CD14-positive monocyte (primary cell): ENCODE results near the gene ENOPH1. TPM values are rescaled to one million over a fixed set of nuclear protein-coding genes. Genes with fewer than 3 reads are reported as not detected.

Experiments
- DNase-seq, 3 donors: peaks; one replicate each; pipeline ENCODE4 v3.0.0-alpha.2; 2011 to 2022
- H2AFZ ChIP-seq: 2 replicates; pipeline ENCODE4 v1.6.0; 2012; ENCODE audit warnings: mild to moderate bottlenecking, low read depth, low read length, inconsistent platforms; ENCODE audit not compliant: insufficient read depth, poor library complexity, severe bottlenecking
- H3K27ac ChIP-seq, 2 donors: 1 replicate in 1 of 2; 2 replicates in 1 of 2; pipeline ENCODE4 v1.5.1; 2012 to 2013; ENCODE audit warnings: low read length in 2 of 2, control low read depth in 1 of 2, inconsistent platforms in 1 of 2, low read depth in 1 of 2, mild to moderate bottlenecking in 1 of 2
- H3K27me3 ChIP-seq, 2 donors: one replicate each; pipeline versions ENCODE4 v1.6.0 to v1.6.1; 2011 to 2013; ENCODE audit warnings: low read length in 2 of 2; ENCODE audit not compliant: control insufficient read depth in 2 of 2, insufficient read depth in 2 of 2
- H3K36me3 ChIP-seq, 2 donors: replicated peaks in 1 of 2; 1 replicate in 1 of 2; 2 replicates in 1 of 2; pipeline versions ENCODE4 v1.5.1 to v1.6.1; 2012 to 2013; ENCODE audit warnings: low read length in 2 of 2, control low read depth in 1 of 2, inconsistent platforms in 1 of 2, mild to moderate bottlenecking in 1 of 2; ENCODE audit not compliant: insufficient read depth in 2 of 2, control insufficient read depth in 1 of 2
- H3K4me1 ChIP-seq, 2 donors: 1 replicate in 1 of 2; 2 replicates in 1 of 2; pipeline versions ENCODE4 v1.5.1 to v1.6.1; 2012 to 2013; ENCODE audit warnings: low read length in 2 of 2, control low read depth in 1 of 2, inconsistent platforms in 1 of 2, mild to moderate bottlenecking in 1 of 2, moderate library complexity in 1 of 2; ENCODE audit not compliant: insufficient read depth in 2 of 2, control insufficient read depth in 1 of 2
- H3K4me2 ChIP-seq: replicated peaks from 2 replicates; pipeline ENCODE3; 2012; ENCODE audit warnings: low read length, moderate library complexity, mild to moderate bottlenecking; ENCODE audit not compliant: poor library complexity, severe bottlenecking; ENCODE audit errors: extremely low read depth
- H3K4me3 ChIP-seq, 3 experiments: fragments of 200-600 bp in 1 of 3; sonication (generic) in 1 of 3; replicated peaks in 1 of 3; 1 replicate in 2 of 3; 2 replicates in 1 of 3; pipeline ENCODE4 v1.5.1; 2011 to 2013; ENCODE audit warnings: low read length in 3 of 3, mild to moderate bottlenecking in 3 of 3, control low read depth in 2 of 3, low read depth in 2 of 3, inconsistent platforms in 1 of 3, moderate library complexity in 1 of 3
- H3K79me2 ChIP-seq: 2 replicates; pipeline ENCODE4 v1.6.0; 2012; ENCODE audit warnings: mild to moderate bottlenecking, control low read depth, inconsistent platforms, low read length, moderate library complexity; ENCODE audit not compliant: insufficient read depth
- H3K9ac ChIP-seq: 2 replicates; pipeline ENCODE4 v1.6.0; 2017; ENCODE audit warnings: low read length, mild to moderate bottlenecking; ENCODE audit not compliant: insufficient read depth, poor library complexity, severe bottlenecking
- H3K9me3 ChIP-seq, 2 donors: replicated peaks in 1 of 2; 1 replicate in 1 of 2; 2 replicates in 1 of 2; pipeline versions ENCODE4 v1.5.1 to v1.6.1; 2012 to 2013; ENCODE audit warnings: low read length in 2 of 2, control low read depth in 1 of 2; ENCODE audit not compliant: control insufficient read depth in 1 of 2, insufficient read depth in 1 of 2
- H4K20me1 ChIP-seq: 2 replicates; pipeline ENCODE4 v1.6.0; 2012; ENCODE audit warnings: mild to moderate bottlenecking, low read length, control low read depth, moderate library complexity; ENCODE audit not compliant: insufficient read depth
- H3K27ac Mint-ChIP-seq, 7 donors: one replicate each; pipeline ENCODE4 v1.8.0; 2020; ENCODE audit warnings: mild to moderate bottlenecking in 7 of 7, mixed read lengths in 7 of 7, moderate library complexity in 6 of 7, inconsistent platforms in 2 of 7
- H3K27me3 Mint-ChIP-seq, 3 donors: one replicate each; pipeline ENCODE4 v1.8.0; 2021 to 2022; ENCODE audit warnings: low read depth in 3 of 3, mild to moderate bottlenecking in 3 of 3, mixed read lengths in 3 of 3, moderate library complexity in 3 of 3, inconsistent platforms in 1 of 3
- H3K36me3 Mint-ChIP-seq, 2 donors: one replicate each; pipeline ENCODE4 v1.8.0; 2020; ENCODE audit warnings: mixed read lengths in 2 of 2, inconsistent platforms in 1 of 2, mild to moderate bottlenecking in 1 of 2
- H3K4me1 Mint-ChIP-seq: one replicate; pipeline ENCODE4 v1.8.0; 2020; ENCODE audit warnings: mild to moderate bottlenecking, mixed read lengths
- H3K4me3 Mint-ChIP-seq, 2 donors: one replicate each; pipeline ENCODE4 v1.8.0; 2020; ENCODE audit warnings: mild to moderate bottlenecking in 2 of 2, mixed read lengths in 2 of 2, moderate library complexity in 1 of 2
- H3K9me3 Mint-ChIP-seq, 7 donors: one replicate each; pipeline ENCODE4 v1.8.0; 2020 to 2022; ENCODE audit warnings: mixed read lengths in 7 of 7, mild to moderate bottlenecking in 6 of 7, moderate library complexity in 6 of 7, inconsistent platforms in 2 of 7
- whole genome bisulfite sequencing: methylation state at CpG from one replicate; pipeline ENCODE4 v1.1.5; 2013; ENCODE audit warnings: missing lambda C conversion rate; ENCODE audit not compliant: insufficient coverage; 5-methylcytosine and 5-hydroxymethylcytosine counted together
- intact Hi-C, 2 donors: fragments of 100-400 bp; cut with micrococcal nuclease; formaldehyde crosslinking; loops; one replicate each; pipeline versions ENCODE4 v1.15.0 to v1.15.1; 2023
- polyA plus RNA-seq, 3 donors: library from polyadenylated mRNA; depleted of rRNA in 1 of 3; unstranded in 2 of 3; stranded (reverse) in 1 of 3; fragments of 300-500 nt in 2 of 3; fragments of >200 nt in 1 of 3; fragmentation: Illumina TruSeq in 2 of 3; gene quantifications; 1 replicate in 2 of 3; 2 replicates in 1 of 3; pipeline ENCODE4 v1.2.3, GENCODE V29; 2012 to 2021
- TF ChIP-seq, protein P1 (sequence below): fragments of 200-600 bp; IDR thresholded peaks from one replicate; pipeline ENCODE4 v1.8.0; 2022; ENCODE audit warnings: antibody characterized with exemption, mild to moderate bottlenecking

ENOPH1 gene
- polyA plus RNA-seq, 3 donors: 6.1 to 23.4 (median 22.0) TPM

- peak overlapping the region; percentile 95 for H3K9ac ChIP-seq
- peaks cover 41 to 51% of the 10 kb centered on the region in 2 donors for H3K36me3 Mint-ChIP-seq
- peak overlapping the region; percentile 69 to 99 (median 98) for H3K27ac Mint-ChIP-seq
- DNase-seq: no peak
- peaks cover 0 to 2% (median 0%) of the 10 kb centered on the region in 7 donors for H3K9me3 Mint-ChIP-seq
- H4K20me1 ChIP-seq: peaks cover 58% of the 10 kb centered on the region
- peak overlapping the region; percentile 99 for H3K4me2 ChIP-seq
- H3K9me3 ChIP-seq: no peaks in the 10 kb centered on the region
- H3K4me1 Mint-ChIP-seq: peaks cover 41% of the 10 kb centered on the region
- peak overlapping the region; percentile 57 to 98 (median 80) for H3K4me3 ChIP-seq
- no peaks in the 10 kb centered on the region for H3K27me3 Mint-ChIP-seq
- intact Hi-C loops: loop anchor here (2.0 to 5.0 kb wide), 2 partner anchors 54 to 141 kb away; no protein-coding TSS in a partner anchor
- TF ChIP-seq, protein P1, sequence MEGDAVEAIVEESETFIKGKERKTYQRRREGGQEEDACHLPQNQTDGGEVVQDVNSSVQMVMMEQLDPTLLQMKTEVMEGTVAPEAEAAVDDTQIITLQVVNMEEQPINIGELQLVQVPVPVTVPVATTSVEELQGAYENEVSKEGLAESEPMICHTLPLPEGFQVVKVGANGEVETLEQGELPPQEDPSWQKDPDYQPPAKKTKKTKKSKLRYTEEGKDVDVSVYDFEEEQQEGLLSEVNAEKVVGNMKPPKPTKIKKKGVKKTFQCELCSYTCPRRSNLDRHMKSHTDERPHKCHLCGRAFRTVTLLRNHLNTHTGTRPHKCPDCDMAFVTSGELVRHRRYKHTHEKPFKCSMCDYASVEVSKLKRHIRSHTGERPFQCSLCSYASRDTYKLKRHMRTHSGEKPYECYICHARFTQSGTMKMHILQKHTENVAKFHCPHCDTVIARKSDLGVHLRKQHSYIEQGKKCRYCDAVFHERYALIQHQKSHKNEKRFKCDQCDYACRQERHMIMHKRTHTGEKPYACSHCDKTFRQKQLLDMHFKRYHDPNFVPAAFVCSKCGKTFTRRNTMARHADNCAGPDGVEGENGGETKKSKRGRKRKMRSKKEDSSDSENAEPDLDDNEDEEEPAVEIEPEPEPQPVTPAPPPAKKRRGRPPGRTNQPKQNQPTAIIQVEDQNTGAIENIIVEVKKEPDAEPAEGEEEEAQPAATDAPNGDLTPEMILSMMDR: no peak
- peak overlapping the region; percentile 99 for H3K4me3 Mint-ChIP-seq
- peak overlapping the region; percentile 90 to 99 for H3K27ac ChIP-seq
- peaks cover 77% of the 10 kb centered on the region for H3K79me2 ChIP-seq
- H3K36me3 ChIP-seq: peaks cover 35 to 45% of the 10 kb centered on the region in 2 donors
- peaks cover 19 to 39% of the 10 kb centered on the region in 2 donors for H3K4me1 ChIP-seq
- WGBS: 0% methylated on average over 14 of the region's 14 CpGs
- peak overlapping the region; percentile 97 for H2AFZ ChIP-seq
- no peaks in the 10 kb centered on the region for H3K27me3 ChIP-seq
Measured at GRCh38 chr4:82428526-82428968, 1.8 kb upstream of the ENOPH1 start.

DNA sequence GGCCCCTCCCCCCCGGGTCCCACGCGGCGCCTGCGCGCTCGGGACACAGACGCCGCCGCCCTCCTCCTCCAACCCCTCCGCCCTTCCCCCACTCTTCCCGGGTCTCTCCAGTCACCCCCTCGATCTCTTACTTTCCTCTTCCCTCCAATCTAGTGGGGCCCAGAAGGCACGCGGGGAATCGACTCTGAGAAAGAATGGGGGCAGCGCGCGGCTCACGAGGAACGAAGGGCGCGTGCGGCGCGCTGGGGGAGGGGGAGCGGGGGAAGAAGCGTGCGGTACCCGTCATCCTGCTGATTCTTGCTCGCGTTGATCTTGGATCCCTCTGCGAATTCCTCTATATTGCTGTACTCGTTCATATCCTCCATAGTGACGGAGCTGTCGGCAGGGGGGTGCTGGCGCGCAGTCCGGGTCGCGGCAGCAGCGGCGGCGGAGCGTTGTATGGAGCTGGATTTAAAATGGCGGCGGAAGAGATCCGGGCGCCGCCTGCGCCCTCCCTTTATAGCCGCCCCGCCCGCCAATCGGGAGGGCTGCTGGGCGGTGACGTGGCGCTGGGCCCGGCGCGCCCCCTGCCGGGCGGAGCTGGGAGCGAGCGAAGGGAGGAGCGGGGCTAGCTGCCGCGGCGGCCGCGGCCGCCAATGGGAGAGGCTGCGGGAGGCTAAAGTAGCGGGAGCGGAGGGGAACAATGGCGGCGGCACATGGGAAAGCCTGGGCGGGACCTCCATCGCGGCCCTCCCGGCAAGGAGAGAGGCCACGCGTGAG lies 1.2 kb upstream of the ENOPH1 start:
- peak overlapping the region; percentile 57 to 98 (median 80) for H3K4me3 ChIP-seq
- H3K27me3 Mint-ChIP-seq: no peaks in the 10 kb centered on the region
- peak overlapping the region; percentile 96 to 99 (median 98) for H3K27ac Mint-ChIP-seq
- H3K36me3 ChIP-seq: peaks cover 29 to 39% of the 10 kb centered on the region in 2 donors
- H3K79me2 ChIP-seq: peaks cover 83% of the 10 kb centered on the region
- no peaks in the 10 kb centered on the region for H3K9me3 ChIP-seq
- H3K9ac ChIP-seq: peak overlapping the region; percentile 95
- peak overlapping the region; percentile 97 for H2AFZ ChIP-seq
- H3K9me3 Mint-ChIP-seq: peaks cover 0 to 2% (median 0%) of the 10 kb centered on the region in 7 donors
- DNase-seq: peak; percentile 90 to 94 (median 92)
- peaks cover 37 to 47% of the 10 kb centered on the region in 2 donors for H3K36me3 Mint-ChIP-seq
- under 1% methylated on average over 67 of the region's 83 CpGs for WGBS
- H3K27me3 ChIP-seq: no peaks in the 10 kb centered on the region
- H3K4me1 Mint-ChIP-seq: peaks cover 44% of the 10 kb centered on the region
- peaks cover 52% of the 10 kb centered on the region for H4K20me1 ChIP-seq
- peak overlapping the region; percentile 99 for H3K4me2 ChIP-seq
- intact Hi-C loops: loop anchor here (2.0 to 5.0 kb wide), 2 partner anchors 54 to 142 kb away; no protein-coding TSS in a partner anchor
- H3K4me3 Mint-ChIP-seq: peak overlapping the region; percentile 99
- peak overlapping the region; percentile 90 to 99 for H3K27ac ChIP-seq
- H3K4me1 ChIP-seq: peaks cover 19 to 39% of the 10 kb centered on the region in 2 donors
- TF ChIP-seq, protein P1: peak; percentile 98
